Breast epithelium (tissue), 3 donors: Measurements from ENCODE around the gene OSGIN1.

Source experiments
- POLR2A ChIP-seq: fragments of 450-650 bp; IDR thresholded peaks from one replicate; pipeline ENCODE4 v1.6.1; 2016; ENCODE audit warnings: antibody characterized with exemption, mild to moderate bottlenecking, moderate library complexity
- POLR2AphosphoS5 ChIP-seq, 3 donors: sonication (generic); formaldehyde crosslinking; IDR thresholded peaks; one replicate each; pipeline ENCODE4 v1.6.1; 2017; ENCODE audit warnings: antibody characterized with exemption in 3 of 3
- TF ChIP-seq, protein P1 (sequence below), 3 donors: fragments of 450-650 bp; IDR thresholded peaks; one replicate each; pipeline ENCODE4 v1.5.1; 2016 to 2017; ENCODE audit warnings: antibody characterized with exemption in 3 of 3, mild to moderate bottlenecking in 3 of 3, moderate library complexity in 3 of 3

DNA sequence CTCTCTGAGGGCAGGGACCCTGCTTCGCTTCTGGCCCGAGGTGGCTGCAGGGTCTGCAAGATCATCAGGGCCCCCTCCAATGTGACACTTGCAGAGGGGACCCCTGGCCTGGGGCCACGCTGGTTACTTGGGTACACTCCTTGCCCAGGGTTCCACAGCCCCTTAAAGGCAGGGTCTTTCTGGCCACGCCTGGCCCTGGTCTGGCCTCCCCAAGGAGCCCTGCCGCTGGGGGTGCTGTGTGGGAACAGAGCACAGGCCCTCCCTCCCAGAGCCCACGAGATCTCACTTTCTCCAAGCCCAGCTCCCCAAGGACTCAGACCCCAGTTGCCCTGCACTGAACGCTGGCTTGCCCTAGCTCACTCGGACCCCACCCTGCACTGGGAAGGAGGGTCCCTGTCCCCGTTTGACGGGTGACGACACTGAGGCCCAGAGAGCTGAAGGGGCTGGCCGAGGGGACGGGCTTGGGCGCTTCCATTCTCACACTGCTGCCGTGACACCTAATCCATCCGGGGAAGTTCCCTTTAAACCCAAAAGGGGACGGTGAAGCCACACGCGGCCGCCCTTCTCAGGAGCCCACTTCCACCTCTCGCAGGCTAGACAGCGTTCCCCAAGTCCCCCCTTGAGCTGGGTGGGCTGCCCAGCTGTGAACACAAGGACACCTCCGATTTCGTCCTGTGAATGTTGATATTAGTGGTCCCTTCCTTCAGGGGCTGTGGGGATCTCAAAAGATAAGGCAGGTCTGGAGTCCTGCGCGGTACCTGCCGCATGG lies 26.9 kb upstream of the OSGIN1 start:
- TF ChIP-seq, protein P1, sequence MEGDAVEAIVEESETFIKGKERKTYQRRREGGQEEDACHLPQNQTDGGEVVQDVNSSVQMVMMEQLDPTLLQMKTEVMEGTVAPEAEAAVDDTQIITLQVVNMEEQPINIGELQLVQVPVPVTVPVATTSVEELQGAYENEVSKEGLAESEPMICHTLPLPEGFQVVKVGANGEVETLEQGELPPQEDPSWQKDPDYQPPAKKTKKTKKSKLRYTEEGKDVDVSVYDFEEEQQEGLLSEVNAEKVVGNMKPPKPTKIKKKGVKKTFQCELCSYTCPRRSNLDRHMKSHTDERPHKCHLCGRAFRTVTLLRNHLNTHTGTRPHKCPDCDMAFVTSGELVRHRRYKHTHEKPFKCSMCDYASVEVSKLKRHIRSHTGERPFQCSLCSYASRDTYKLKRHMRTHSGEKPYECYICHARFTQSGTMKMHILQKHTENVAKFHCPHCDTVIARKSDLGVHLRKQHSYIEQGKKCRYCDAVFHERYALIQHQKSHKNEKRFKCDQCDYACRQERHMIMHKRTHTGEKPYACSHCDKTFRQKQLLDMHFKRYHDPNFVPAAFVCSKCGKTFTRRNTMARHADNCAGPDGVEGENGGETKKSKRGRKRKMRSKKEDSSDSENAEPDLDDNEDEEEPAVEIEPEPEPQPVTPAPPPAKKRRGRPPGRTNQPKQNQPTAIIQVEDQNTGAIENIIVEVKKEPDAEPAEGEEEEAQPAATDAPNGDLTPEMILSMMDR (IDR thresholded peaks at IDR 0.05) = no peak
- TF ChIP-seq POLR2AphosphoS5 (IDR thresholded peaks at IDR 0.05) (no peak), POLR2A (no peak)
